Stimulated activated naive B cell treated with anti-CD40 and anti-IgM and Interleukin-4, amounts not matched to agents 10 μg/mL and 1 μg/mL and 100 μg/mL, for 72 hours (primary cell): ENCODE results near the gene FOXA3.
A peak's percentile ranks its signal among the peaks of the same experiment; 100 is the strongest.

Source experiments
- ATAC-seq, 2 donors: fragments of 150-1000 bp; cut with Tn5 transposase; replicated peaks; 2 replicates each; pipeline ENCODE4 v1.10.0; 2021; ENCODE audit warnings: moderate library complexity in 1 of 2
- DNase-seq: peaks from one replicate; pipeline ENCODE4 v3.0.0; 2021
- H3K27ac Mint-ChIP-seq: one replicate; pipeline ENCODE4 v1.8.0; 2022; ENCODE audit warnings: mild to moderate bottlenecking, mixed read lengths
- H3K27me3 Mint-ChIP-seq, 2 donors: one replicate each; pipeline ENCODE4 v1.8.0; 2022; ENCODE audit warnings: mixed read lengths in 2 of 2
- H3K36me3 Mint-ChIP-seq, 2 donors: one replicate each; pipeline ENCODE4 v1.8.0; 2022; ENCODE audit warnings: mixed read lengths in 2 of 2, mild to moderate bottlenecking in 1 of 2
- H3K4me1 Mint-ChIP-seq, 2 donors: one replicate each; pipeline ENCODE4 v1.8.0; 2022; ENCODE audit warnings: mixed read lengths in 2 of 2, mild to moderate bottlenecking in 1 of 2
- H3K4me3 Mint-ChIP-seq, 2 donors: one replicate each; pipeline ENCODE4 v1.8.0; 2022; ENCODE audit warnings: mild to moderate bottlenecking in 2 of 2, mixed read lengths in 2 of 2, moderate library complexity in 1 of 2
- H3K9me3 Mint-ChIP-seq, 2 donors: one replicate each; pipeline ENCODE4 v1.8.0; 2022; ENCODE audit warnings: mixed read lengths in 2 of 2, mild to moderate bottlenecking in 1 of 2

FOXA3 gene

GRCh38 chr19:45824041-45824471, 40.1 kb upstream of the FOXA3 start:
- Mint-ChIP-seq H3K4me3 (no peak overlapping the region), H3K4me1 (peaks cover 4% of the 10 kb centered on the region in 2 donors), H3K27me3 (no peaks in the 10 kb centered on the region), H3K36me3 (peaks cover 61 to 68% of the 10 kb centered on the region in 2 donors), H3K9me3 (no peaks in the 10 kb centered on the region), H3K27ac (peak overlapping the region; percentile 47)
- DNase-seq = no peak
- no peak for ATAC-seq

GRCh38 chr19:45824531-45825262, 39.4 kb upstream of the FOXA3 start:
- Mint-ChIP-seq H3K4me3 (no peak overlapping the region), H3K27ac (peak overlapping the region; percentile 59), H3K9me3 (no peaks in the 10 kb centered on the region)

GRCh38 chr19:45825263-45825605, 38.9 kb upstream of the FOXA3 start:
- DNase-seq = no peak
- H3K4me3 Mint-ChIP-seq = no peak overlapping the region
- no peaks in the 10 kb centered on the region for H3K9me3 Mint-ChIP-seq
- no peak overlapping the region for H3K27ac Mint-ChIP-seq
- H3K36me3 Mint-ChIP-seq = peaks cover 62 to 68% of the 10 kb centered on the region in 2 donors
- no peak for ATAC-seq
- peaks cover 0 to 5% of the 10 kb centered on the region in 2 donors for H3K4me1 Mint-ChIP-seq
- no peaks in the 10 kb centered on the region for H3K27me3 Mint-ChIP-seq

More at GRCh38 chr19:45824531-45825262, 39.4 kb upstream of the FOXA3 start:
- no peak for DNase-seq
- Mint-ChIP-seq H3K4me1 (peaks cover 0 to 4% of the 10 kb centered on the region in 2 donors), H3K27me3 (no peaks in the 10 kb centered on the region), H3K36me3 (peaks cover 61 to 68% of the 10 kb centered on the region in 2 donors)
- ATAC-seq = no peak

- no peak for ATAC-seq
- no peaks in the 10 kb centered on the region for H3K9me3 Mint-ChIP-seq
- no peak for DNase-seq
- H3K4me1 Mint-ChIP-seq = peaks cover 0 to 6% of the 10 kb centered on the region in 2 donors
- peak overlapping the region; percentile 70 for H3K27ac Mint-ChIP-seq
- no peak overlapping the region for H3K4me3 Mint-ChIP-seq
- no peaks in the 10 kb centered on the region for H3K27me3 Mint-ChIP-seq
- H3K36me3 Mint-ChIP-seq = peaks cover 62 to 72% of the 10 kb centered on the region in 2 donors
These were observed 37.9 kb upstream of the FOXA3 start for GRCh38 chr19:45825917-45826893.

GRCh38 chr19:45826934-45827333, 37.2 kb upstream of the FOXA3 start:
- H3K27me3 Mint-ChIP-seq = no peaks in the 10 kb centered on the region
- H3K9me3 Mint-ChIP-seq = no peaks in the 10 kb centered on the region
- ATAC-seq = no peak
- H3K4me1 Mint-ChIP-seq = peaks cover 0 to 6% of the 10 kb centered on the region in 2 donors
- H3K36me3 Mint-ChIP-seq = peaks cover 64 to 76% of the 10 kb centered on the region in 2 donors
- no peak overlapping the region for H3K4me3 Mint-ChIP-seq
- DNase-seq = no peak
- peak overlapping the region; percentile 56 for H3K27ac Mint-ChIP-seq

GRCh38 chr19:45827459-45828093, 36.5 kb upstream of the FOXA3 start:
- Mint-ChIP-seq H3K4me1 (peaks cover 0 to 6% of the 10 kb centered on the region in 2 donors), H3K4me3 (no peak overlapping the region), H3K36me3 (peaks cover 71 to 83% of the 10 kb centered on the region in 2 donors), H3K9me3 (no peaks in the 10 kb centered on the region), H3K27me3 (no peaks in the 10 kb centered on the region), H3K27ac (no peak overlapping the region)
- ATAC-seq (no peak), DNase-seq (no peak)

GRCh38 chr19:45828523-45828922, 35.6 kb upstream of the FOXA3 start:
- DNase-seq = no peak
- no peaks in the 10 kb centered on the region for H3K27me3 Mint-ChIP-seq
- peaks cover 0 to 6% of the 10 kb centered on the region in 2 donors for H3K4me1 Mint-ChIP-seq
- no peak overlapping the region for H3K4me3 Mint-ChIP-seq
- peaks cover 65 to 75% of the 10 kb centered on the region in 2 donors for H3K36me3 Mint-ChIP-seq
- H3K27ac Mint-ChIP-seq = no peak overlapping the region
- no peaks in the 10 kb centered on the region for H3K9me3 Mint-ChIP-seq
- no peak for ATAC-seq

GRCh38 chr19:45828945-45829344, 35.2 kb upstream of the FOXA3 start:
- H3K36me3 Mint-ChIP-seq = peaks cover 65 to 73% of the 10 kb centered on the region in 2 donors
- DNase-seq = no peak
- ATAC-seq = no peak
- H3K9me3 Mint-ChIP-seq = no peaks in the 10 kb centered on the region
- H3K27me3 Mint-ChIP-seq = no peaks in the 10 kb centered on the region
- H3K4me1 Mint-ChIP-seq = peaks cover 0 to 6% of the 10 kb centered on the region in 2 donors
- no peak overlapping the region for H3K27ac Mint-ChIP-seq
- H3K4me3 Mint-ChIP-seq = no peak overlapping the region

- ATAC-seq = no peak
- DNase-seq = no peak
- H3K36me3 Mint-ChIP-seq = peaks cover 55 to 65% of the 10 kb centered on the region in 2 donors
- H3K27me3 Mint-ChIP-seq = no peaks in the 10 kb centered on the region
- peak overlapping the region; percentile 78 for H3K27ac Mint-ChIP-seq
- H3K9me3 Mint-ChIP-seq = no peaks in the 10 kb centered on the region
- H3K4me3 Mint-ChIP-seq = no peak overlapping the region
- H3K4me1 Mint-ChIP-seq = peaks cover 0 to 3% of the 10 kb centered on the region in 2 donors
These were observed 29.2 kb upstream of the FOXA3 start for GRCh38 chr19:45834970-45835369.

- H3K4me1 Mint-ChIP-seq = peaks cover 0 to 1% of the 10 kb centered on the region in 2 donors
- H3K4me3 Mint-ChIP-seq = no peak overlapping the region
- H3K36me3 Mint-ChIP-seq = peaks cover 43 to 71% of the 10 kb centered on the region in 2 donors
- no peak overlapping the region for H3K27ac Mint-ChIP-seq
- H3K9me3 Mint-ChIP-seq = no peaks in the 10 kb centered on the region
- no peaks in the 10 kb centered on the region for H3K27me3 Mint-ChIP-seq
- ATAC-seq (no peak), DNase-seq (no peak)
These were observed 21.9 kb upstream of the FOXA3 start for GRCh38 chr19:45842198-45842597.

- Mint-ChIP-seq H3K9me3 (no peaks in the 10 kb centered on the region), H3K27me3 (no peaks in the 10 kb centered on the region), H3K4me3 (no peak overlapping the region), H3K27ac (no peak overlapping the region), H3K36me3 (peaks cover 40 to 66% of the 10 kb centered on the region in 2 donors), H3K4me1 (peaks cover 2 to 7% of the 10 kb centered on the region in 2 donors)
- ATAC-seq (no peak), DNase-seq (no peak)
These were observed 16.5 kb upstream of the FOXA3 start for GRCh38 chr19:45847663-45848062.

GRCh38 chr19:45848922-45849321, 15.2 kb upstream of the FOXA3 start:
- H3K36me3 Mint-ChIP-seq = peaks cover 39 to 65% of the 10 kb centered on the region in 2 donors
- no peaks in the 10 kb centered on the region for H3K27me3 Mint-ChIP-seq
- no peak overlapping the region for H3K4me3 Mint-ChIP-seq
- no peak for DNase-seq
- H3K9me3 Mint-ChIP-seq = no peaks in the 10 kb centered on the region
- peaks cover 3 to 7% of the 10 kb centered on the region in 2 donors for H3K4me1 Mint-ChIP-seq
- H3K27ac Mint-ChIP-seq = no peak overlapping the region
- ATAC-seq = peak in 1 of 2 donors; percentile 54

- no peak overlapping the region for H3K4me3 Mint-ChIP-seq
- H3K4me1 Mint-ChIP-seq = peaks cover 3 to 21% of the 10 kb centered on the region in 2 donors
- H3K9me3 Mint-ChIP-seq = no peaks in the 10 kb centered on the region
- DNase-seq (no peak), ATAC-seq (no peak)
- H3K36me3 Mint-ChIP-seq = peaks cover 33 to 58% of the 10 kb centered on the region in 2 donors
- no peaks in the 10 kb centered on the region for H3K27me3 Mint-ChIP-seq
- no peak overlapping the region for H3K27ac Mint-ChIP-seq
These were observed 11.9 kb upstream of the FOXA3 start for GRCh38 chr19:45852145-45852750.

GRCh38 chr19:45852983-45853382, 11.1 kb upstream of the FOXA3 start:
- H3K4me3 Mint-ChIP-seq = no peak overlapping the region
- DNase-seq = no peak
- H3K27ac Mint-ChIP-seq = peak overlapping the region; percentile 87
- ATAC-seq = no peak
- H3K27me3 Mint-ChIP-seq = no peaks in the 10 kb centered on the region
- no peaks in the 10 kb centered on the region for H3K9me3 Mint-ChIP-seq
- H3K4me1 Mint-ChIP-seq = peaks cover 3 to 21% of the 10 kb centered on the region in 2 donors
- peaks cover 28 to 52% of the 10 kb centered on the region in 2 donors for H3K36me3 Mint-ChIP-seq
